RWPE2 (cell line): Measurements from ENCODE around the gene DUSP10.

Experiments
- ATAC-seq: fragments of 200-7000 bp; cut with Tn5 transposase; 3 replicates; pipeline ENCODE4 v1.9.1; 2021; ENCODE audit warnings: low read depth
- DNase-seq: peaks from one replicate; pipeline ENCODE4 v3.0.0-alpha.2; 2020; ENCODE audit warnings: low spot score
- H3K27ac ChIP-seq: fragments of 450-650 bp; 2 replicates; pipeline ENCODE4 v1.5.1; 2017; ENCODE audit warnings: mild to moderate bottlenecking; ENCODE audit not compliant: poor library complexity, severe bottlenecking
- H3K27me3 ChIP-seq: fragments of 250-450 bp; sonication (Bioruptor Pico); 2 replicates; pipeline ENCODE4 v1.5.1; 2021; ENCODE audit warnings: mild to moderate bottlenecking, moderate library complexity; ENCODE audit not compliant: insufficient read depth, poor library complexity, severe bottlenecking
- H3K36me3 ChIP-seq: fragments of 250-450 bp; sonication (Bioruptor Pico); 2 replicates; pipeline ENCODE4 v1.5.1; 2020; ENCODE audit warnings: low read depth, mild to moderate bottlenecking, moderate library complexity
- H3K4me1 ChIP-seq: fragments of 250-450 bp; sonication (Bioruptor Pico); 2 replicates; pipeline ENCODE4 v1.5.1; 2021; ENCODE audit warnings: mild to moderate bottlenecking, moderate library complexity; ENCODE audit not compliant: insufficient read depth, poor library complexity, severe bottlenecking
- H3K4me3 ChIP-seq: fragments of 250-450 bp; sonication (Bioruptor Pico); 2 replicates; pipeline ENCODE4 v1.5.1; 2021; ENCODE audit warnings: mild to moderate bottlenecking, moderate library complexity; ENCODE audit not compliant: severe bottlenecking
- H3K9me3 ChIP-seq: fragments of 250-450 bp; sonication (Bioruptor Pico); 2 replicates; pipeline ENCODE4 v1.5.1; 2021; ENCODE audit warnings: mild to moderate bottlenecking, moderate library complexity; ENCODE audit not compliant: severe bottlenecking
- CTCF ChIP-seq: fragments of 450-650 bp; IDR thresholded peaks from one replicate; pipeline ENCODE4 v1.5.1; 2017; ENCODE audit warnings: mild to moderate bottlenecking, moderate library complexity; ENCODE audit not compliant: poor library complexity, severe bottlenecking

The DUSP10 gene

GRCh38 chr1:221698579-221699349, 43.1 kb downstream of the DUSP10 start:
- Histone ChIP-seq H3K4me1 (no peaks in the 10 kb centered on the region), H3K9me3 (no peaks in the 10 kb centered on the region), H3K4me3 (no peak overlapping the region), H3K27ac (no peak overlapping the region), H3K27me3 (no peaks in the 10 kb centered on the region), H3K36me3 (peaks cover 4% of the 10 kb centered on the region; the same call in 1 of the 2 replicates)
- no peak for DNase-seq
- TF ChIP-seq CTCF, result no peak
- ATAC-seq, result no peak

- no peaks in the 10 kb centered on the region for H3K4me1 ChIP-seq
- DNase-seq (no peak), ATAC-seq (no peak)
- H3K27me3 ChIP-seq, result no peaks in the 10 kb centered on the region
- TF ChIP-seq CTCF, result no peak
- no peak overlapping the region for H3K4me3 ChIP-seq
- H3K27ac ChIP-seq, result no peak overlapping the region
- peaks cover 4% of the 10 kb centered on the region; the same call in 1 of the 2 replicates for H3K36me3 ChIP-seq
- H3K9me3 ChIP-seq, result no peaks in the 10 kb centered on the region
Observed at GRCh38 chr1:221697923-221698425, 43.9 kb downstream of the DUSP10 start.

GRCh38 chr1:221696718-221697461, 45.0 kb downstream of the DUSP10 start:
- Histone ChIP-seq H3K27me3 (no peaks in the 10 kb centered on the region), H3K4me3 (no peak overlapping the region), H3K27ac (no peak overlapping the region), H3K36me3 (no peaks in the 10 kb centered on the region), H3K4me1 (no peaks in the 10 kb centered on the region), H3K9me3 (no peaks in the 10 kb centered on the region)
- no peak for DNase-seq
- no peak for TF ChIP-seq CTCF
- ATAC-seq, result no peak

- H3K36me3 ChIP-seq, result no peaks in the 10 kb centered on the region
- H3K27ac ChIP-seq, result no peak overlapping the region
- no peak for DNase-seq
- no peak for ATAC-seq
- H3K9me3 ChIP-seq, result no peaks in the 10 kb centered on the region
- no peaks in the 10 kb centered on the region for H3K27me3 ChIP-seq
- no peak for TF ChIP-seq CTCF
- no peaks in the 10 kb centered on the region for H3K4me1 ChIP-seq
- no peak overlapping the region for H3K4me3 ChIP-seq
Observed at GRCh38 chr1:221696027-221696426, 45.9 kb downstream of the DUSP10 start.
